ENCODE results near the gene LTA4H. TPM values are rescaled to one million over a fixed set of nuclear protein-coding genes. Genes with fewer than 3 reads are reported as not detected.

The LTA4H gene
- 100 to 1,000 TPM in 3 of 8 experiments, 10 to 100 TPM in 5; 56.7 to 258 (median 66.9) TPM for total RNA-seq

DNA sequence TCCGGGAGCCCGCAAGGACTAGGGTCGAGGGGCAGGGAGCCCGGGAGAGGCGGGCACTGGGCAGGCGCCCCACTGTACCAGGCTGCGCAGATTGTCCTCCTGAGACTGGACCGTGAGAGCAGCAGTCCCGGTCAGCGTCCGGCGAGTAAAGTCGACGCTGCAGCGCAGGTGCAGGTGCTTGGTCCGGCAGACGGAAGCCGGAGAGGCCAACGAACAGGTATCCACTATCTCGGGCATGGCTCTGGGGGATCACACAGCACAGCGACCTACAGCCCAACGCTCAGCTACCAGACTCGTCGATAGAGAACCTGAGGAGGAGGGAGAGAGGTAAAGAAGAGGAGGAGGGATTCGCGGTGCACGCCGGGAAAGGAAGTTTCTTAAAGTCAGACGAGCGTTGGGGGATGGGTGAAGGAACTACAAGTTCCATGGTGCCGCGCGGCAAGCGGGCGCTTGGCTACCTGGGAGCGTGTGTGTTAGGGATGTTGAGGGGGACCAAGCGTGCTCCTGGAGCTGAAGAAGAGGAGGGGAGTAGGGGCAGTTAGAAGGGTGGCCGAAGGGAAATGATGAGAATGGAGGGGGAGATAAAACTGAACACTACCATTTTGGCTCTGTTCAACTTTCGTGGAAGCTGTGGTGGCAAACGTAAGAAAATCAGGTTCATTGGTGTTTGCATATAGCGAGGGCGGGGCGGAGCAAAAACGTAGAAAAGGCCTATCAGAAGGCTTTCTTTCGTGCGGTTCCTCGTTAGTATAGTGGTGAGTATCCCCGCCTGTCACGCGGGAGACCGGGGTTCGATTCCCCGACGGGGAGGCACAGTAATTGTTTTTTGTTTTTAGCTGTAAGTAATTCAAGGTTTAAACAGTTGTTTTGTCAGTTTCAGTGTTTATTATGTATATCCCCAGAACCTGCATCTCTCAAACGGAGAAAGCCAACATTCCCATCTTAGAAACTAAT, at the start of gene LTA4H:
LTA4H (minus strand) TSS at position 305 of the 954 bp plus-strand sequence; CDS start at position 237, 68 bp downstream.
- in situ Hi-C loops (cut with MboI; ENCODE audit: low pct_unique_long_range_greater_than_20kb in 2 of 9, low sequenced_read_pairs in 9 of 9, unreplicated experiment in 9 of 9), result no loop called here
- WGBS, 10 experiments, result 0 to 2% (median 0%) methylated on average over 1 to 25 of the region's 55 CpGs
- Histone ChIP-seq H3K4me1 (replicated peaks in 1 of 2) (peaks cover 11 to 22% of the 10 kb centered on the region in 2 donors), H3K4me3 (peak within 1 kb of the TSS; percentile 69 to 89 (median 80)), H3K27ac (peak within 1 kb of the TSS; percentile 60 to 73)
- peak; percentile 86 to 95 (median 92) for ATAC-seq (replicated peaks in 6 of 8)

DNA sequence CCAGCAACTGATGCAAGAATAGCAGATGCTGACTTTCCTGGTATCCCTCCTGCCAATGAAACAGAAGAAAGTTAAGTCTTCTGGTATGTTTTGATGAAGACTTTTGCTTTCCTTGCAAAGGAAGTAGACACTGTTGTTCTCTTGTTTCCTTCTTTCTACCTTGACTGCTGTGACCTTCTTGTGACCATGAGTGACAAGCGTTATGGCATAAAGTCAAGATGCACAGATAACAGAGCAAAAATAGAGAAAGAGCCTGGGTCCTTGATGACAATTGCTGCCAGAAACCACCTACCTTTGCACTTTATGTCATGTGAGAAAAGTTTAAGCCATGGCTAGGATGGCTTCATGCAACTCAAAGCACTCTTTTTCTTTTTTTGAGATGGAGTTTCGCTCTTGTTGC, 49.2 kb upstream of the LTA4H start:
- WGBS, 10 experiments, result 78 to 100% (median 100%) methylated on average over 1 to 2 of the region's 2 CpGs; no CpG with 5 or more reads in 4 of the 10 experiments
- no peak for ATAC-seq (replicated peaks in 6 of 8)
- in situ Hi-C loops (cut with MboI; ENCODE audit: low pct_unique_long_range_greater_than_20kb in 2 of 9, low sequenced_read_pairs in 9 of 9, unreplicated experiment in 9 of 9), result no loop called here
- H3K4me1 ChIP-seq (replicated peaks in 1 of 2), result no peaks in the 10 kb centered on the region
- H3K4me3 ChIP-seq, result no peak overlapping the region
- H3K27ac ChIP-seq, result no peak overlapping the region

DNA sequence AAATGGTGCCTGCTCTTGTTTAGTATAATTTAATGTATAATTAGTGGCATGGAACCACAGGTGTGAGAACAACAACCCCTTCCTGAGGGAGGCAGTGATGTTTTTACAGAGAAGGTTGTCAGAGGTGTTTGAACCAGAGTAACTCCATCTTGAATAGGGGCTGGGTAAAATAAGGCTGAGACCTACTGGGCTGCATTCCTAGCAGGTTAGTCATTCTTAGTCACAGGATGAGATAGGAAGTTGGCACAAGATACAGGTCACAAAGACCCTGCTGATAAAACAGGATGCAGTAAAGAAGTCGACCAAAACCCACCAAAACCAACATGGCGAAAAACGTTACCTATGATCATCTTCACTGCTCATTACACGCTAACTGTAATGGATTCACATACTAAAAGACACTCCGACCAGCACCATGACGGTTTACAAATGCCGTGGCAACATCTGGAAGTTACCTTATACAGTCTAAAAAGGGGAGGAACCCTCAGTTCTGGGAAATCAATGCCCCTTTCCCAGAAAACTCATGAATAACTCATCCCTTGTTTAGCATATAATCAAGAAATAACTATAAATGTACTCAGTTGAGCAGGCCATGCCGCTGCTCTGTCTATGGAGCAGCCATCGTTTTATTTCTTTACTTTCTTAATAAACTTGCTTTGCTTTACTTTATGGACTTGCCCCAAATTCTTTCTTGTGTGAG, 47.8 kb upstream of the LTA4H start:
- peak in 1 of 8 experiments; percentile 51 for ATAC-seq (replicated peaks in 6 of 8)
- H3K27ac ChIP-seq, result no peak overlapping the region
- no peaks in the 10 kb centered on the region for H3K4me1 ChIP-seq (replicated peaks in 1 of 2)
- 67 to 100% (median 83%) methylated on average over 2 to 8 of the region's 9 CpGs; no CpG with 5 or more reads in 1 of the 10 experiments for WGBS, 10 experiments
- in situ Hi-C loops (cut with MboI; ENCODE audit: low pct_unique_long_range_greater_than_20kb in 2 of 9, low sequenced_read_pairs in 9 of 9, unreplicated experiment in 9 of 9), result no loop called here
- H3K4me3 ChIP-seq, result no peak overlapping the region

DNA sequence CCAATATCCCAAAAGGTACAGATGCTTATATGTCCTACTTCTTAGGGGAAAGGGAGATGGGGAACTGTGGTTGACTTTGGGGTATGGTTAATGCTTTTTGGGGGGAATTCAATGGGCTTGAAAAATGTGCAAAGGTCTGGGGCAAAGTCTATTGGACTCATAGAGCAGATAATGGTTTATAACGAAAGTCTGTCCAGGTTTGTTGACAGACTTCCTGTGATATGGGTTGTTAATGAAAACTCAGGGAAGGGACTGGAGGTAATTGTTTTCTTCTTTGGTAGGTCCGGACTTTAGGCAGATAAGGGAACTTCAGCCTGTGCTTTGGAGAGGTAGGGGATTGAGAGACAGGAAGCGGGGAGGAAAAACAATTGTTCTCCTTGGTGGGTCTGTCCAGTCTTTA, 46.2 kb upstream of the LTA4H start:
- ATAC-seq (replicated peaks in 6 of 8), result no peak
- Histone ChIP-seq H3K4me3 (no peak overlapping the region), H3K4me1 (replicated peaks in 1 of 2) (no peaks in the 10 kb centered on the region), H3K27ac (no peak overlapping the region)
- 44 to 100% (median 75%) methylated on average over 1 to 3 of the region's 3 CpGs; no CpG with 5 or more reads in 1 of the 10 experiments for WGBS, 10 experiments
- in situ Hi-C loops (cut with MboI; ENCODE audit: low pct_unique_long_range_greater_than_20kb in 2 of 9, low sequenced_read_pairs in 9 of 9, unreplicated experiment in 9 of 9), result no loop called here

DNA sequence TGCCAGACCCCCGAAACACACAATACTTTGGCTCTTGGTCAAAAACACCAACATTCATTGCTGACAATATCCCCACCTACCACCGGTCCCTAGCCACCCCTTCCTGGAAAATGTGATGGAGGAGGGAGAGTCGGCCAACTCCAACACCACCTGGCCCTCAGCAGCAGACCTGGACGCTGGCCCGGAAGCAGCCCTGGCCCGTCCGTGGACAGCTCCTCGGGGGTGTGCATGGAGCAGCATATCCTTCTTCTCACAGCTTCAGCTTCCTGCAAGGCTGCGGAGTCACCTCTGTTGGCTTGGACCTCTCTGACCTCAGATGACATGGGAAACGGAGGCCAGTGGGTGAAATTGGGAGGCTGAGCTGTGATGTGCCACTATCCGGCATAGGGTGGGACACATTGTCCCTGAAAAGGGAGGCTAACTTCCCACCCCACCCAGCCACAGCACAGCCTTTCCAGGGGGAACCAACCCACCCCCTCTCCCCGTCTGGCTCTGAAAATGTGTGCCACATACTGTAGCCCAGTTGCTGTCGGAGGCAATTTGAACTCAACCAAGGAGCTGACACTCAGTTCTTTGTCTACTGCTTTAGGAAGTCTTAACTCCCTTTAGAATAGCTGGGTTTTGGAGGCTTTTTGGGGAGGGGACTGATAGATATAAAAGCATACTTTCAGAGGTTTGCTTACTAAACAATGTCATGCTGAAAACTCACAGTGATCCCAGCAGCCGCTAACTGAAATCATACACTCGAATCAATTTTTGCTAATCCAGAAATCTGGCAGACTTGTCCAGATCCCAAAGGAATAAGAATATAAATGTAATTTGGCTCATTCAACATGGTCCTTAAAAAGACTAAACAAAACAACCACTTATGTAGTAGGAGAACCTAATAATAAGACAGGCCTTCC, 43.1 kb upstream of the LTA4H start:
- H3K4me1 ChIP-seq (replicated peaks in 1 of 2), result no peaks in the 10 kb centered on the region
- ATAC-seq (replicated peaks in 6 of 8), result no peak
- WGBS, 10 experiments, result 39 to 100% (median 87%) methylated on average over 1 to 7 of the region's 15 CpGs; no CpG with 5 or more reads in 3 of the 10 experiments
- H3K27ac ChIP-seq, result no peak overlapping the region
- in situ Hi-C loops (cut with MboI; ENCODE audit: low pct_unique_long_range_greater_than_20kb in 2 of 9, low sequenced_read_pairs in 9 of 9, unreplicated experiment in 9 of 9), result no loop called here
- H3K4me3 ChIP-seq, result no peak overlapping the region

DNA sequence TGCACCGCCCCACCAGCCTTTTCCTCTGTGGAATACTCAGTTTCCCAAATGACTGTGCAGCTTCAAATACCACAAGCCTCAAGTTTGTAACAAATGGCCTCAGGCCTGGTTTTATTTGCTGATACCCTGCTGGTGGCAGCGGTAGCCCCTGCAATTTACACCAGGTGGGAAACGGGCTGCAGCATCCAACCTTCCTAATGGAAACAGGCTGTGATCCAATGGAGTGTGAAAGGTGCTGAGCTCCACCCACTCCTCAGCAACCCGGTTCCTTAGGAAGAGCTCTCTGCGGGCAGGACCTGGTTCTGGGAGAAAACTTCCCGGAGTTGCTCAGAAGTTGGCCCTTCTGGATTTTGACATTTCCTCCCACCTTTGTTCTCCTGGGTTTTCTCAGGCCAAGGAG, 41.7 kb upstream of the LTA4H start:
- peaks cover 0 to 4% of the 10 kb centered on the region in 2 donors for H3K4me1 ChIP-seq (replicated peaks in 1 of 2)
- in situ Hi-C loops (cut with MboI; ENCODE audit: low pct_unique_long_range_greater_than_20kb in 2 of 9, low sequenced_read_pairs in 9 of 9, unreplicated experiment in 9 of 9), result no loop called here
- WGBS, 10 experiments, result 20 to 100% (median 68%) methylated on average over 1 to 5 of the region's 6 CpGs; no CpG with 5 or more reads in 3 of the 10 experiments
- no peak overlapping the region for H3K27ac ChIP-seq
- no peak overlapping the region for H3K4me3 ChIP-seq
- no peak for ATAC-seq (replicated peaks in 6 of 8)

DNA sequence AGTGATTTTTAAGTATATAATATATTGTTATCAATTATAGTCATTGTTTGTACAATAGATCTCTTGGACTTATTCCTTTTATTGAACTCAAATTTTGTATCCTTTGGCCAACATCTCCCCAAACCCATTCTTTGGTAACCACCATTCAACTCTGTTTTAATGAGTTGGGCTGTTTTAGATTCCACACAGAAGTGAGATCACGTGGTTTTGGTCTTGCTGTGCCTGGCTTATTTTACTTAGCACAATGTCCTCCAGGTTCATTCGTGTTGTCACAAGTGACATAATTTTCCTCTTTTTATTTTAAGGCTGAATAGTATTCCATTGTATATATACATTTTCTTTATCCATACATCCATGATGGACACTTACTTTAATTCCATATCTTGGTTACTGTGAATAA, 40.2 kb upstream of the LTA4H start:
- Histone ChIP-seq H3K27ac (no peak overlapping the region), H3K4me1 (replicated peaks in 1 of 2) (peaks cover 4 to 7% of the 10 kb centered on the region in 2 donors), H3K4me3 (no peak overlapping the region)
- WGBS, 10 experiments, result 25 to 100% (median 88%) methylated on average over 1 to 2 of the region's 2 CpGs; no CpG with 5 or more reads in 2 of the 10 experiments
- no peak for ATAC-seq (replicated peaks in 6 of 8)
- in situ Hi-C loops (cut with MboI; ENCODE audit: low pct_unique_long_range_greater_than_20kb in 2 of 9, low sequenced_read_pairs in 9 of 9, unreplicated experiment in 9 of 9), result no loop called here

DNA sequence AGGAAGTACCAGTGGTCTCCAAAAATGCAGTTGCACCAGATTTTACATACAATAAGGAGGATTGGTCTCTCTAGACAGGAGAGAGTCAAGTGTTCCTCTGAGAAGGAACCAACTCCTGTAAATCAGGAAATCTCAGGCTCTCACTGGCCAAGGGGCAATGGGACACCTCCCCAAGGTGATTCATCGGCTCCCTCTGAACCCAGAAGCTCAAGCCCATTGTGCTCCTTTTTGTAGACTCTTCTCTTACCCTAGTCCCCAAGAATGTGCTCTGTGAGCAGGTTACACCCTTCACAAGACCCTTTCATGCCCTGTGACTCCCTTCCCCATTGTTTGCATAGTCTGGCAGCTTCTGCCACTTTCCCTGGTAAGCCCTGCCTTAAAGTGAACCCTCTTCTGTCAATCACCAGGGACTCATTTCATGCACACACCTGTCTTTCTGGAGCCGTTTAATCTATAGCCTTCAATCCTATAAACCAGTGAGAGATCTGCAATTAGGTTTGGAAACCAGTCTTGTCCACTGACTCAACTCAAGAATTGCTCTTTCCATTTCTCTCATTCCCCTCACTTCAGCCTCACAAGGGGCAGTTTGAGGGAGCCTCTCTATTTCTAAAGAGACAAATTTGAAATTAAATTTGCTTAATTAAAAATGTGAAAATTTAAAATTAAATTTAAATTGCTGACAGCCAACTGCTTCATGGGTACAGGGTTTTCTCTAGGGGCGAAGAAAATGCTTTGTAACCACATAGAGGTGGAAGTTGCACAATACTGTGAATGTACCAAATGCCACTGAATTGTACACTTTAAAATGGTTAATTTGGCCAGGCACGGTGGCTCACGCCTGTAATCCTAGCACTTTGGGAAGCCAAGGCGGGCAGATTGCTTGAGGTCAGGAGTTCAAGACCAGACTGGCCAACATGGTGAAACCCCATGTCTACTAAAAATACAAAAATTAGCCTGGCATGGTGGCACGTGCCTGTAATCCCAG, 38.3 kb upstream of the LTA4H start:
- in situ Hi-C loops (cut with MboI; ENCODE audit: low pct_unique_long_range_greater_than_20kb in 2 of 9, low sequenced_read_pairs in 9 of 9, unreplicated experiment in 9 of 9), result loop anchor here (25.0 kb wide), 3 partner anchors 139 to 439 kb away; partner anchors contain the start of gene CDK17 (in 1 of the 9)
- peak in 3 of 8 experiments; percentile 14 to 34 (median 25) for ATAC-seq (replicated peaks in 6 of 8)
- H3K4me3 ChIP-seq, result no peak overlapping the region
- 38 to 100% (median 90%) methylated on average over 2 to 6 of the region's 7 CpGs for WGBS, 10 experiments
- peaks cover 4 to 7% of the 10 kb centered on the region in 2 donors for H3K4me1 ChIP-seq (replicated peaks in 1 of 2)
- no peak overlapping the region for H3K27ac ChIP-seq

DNA sequence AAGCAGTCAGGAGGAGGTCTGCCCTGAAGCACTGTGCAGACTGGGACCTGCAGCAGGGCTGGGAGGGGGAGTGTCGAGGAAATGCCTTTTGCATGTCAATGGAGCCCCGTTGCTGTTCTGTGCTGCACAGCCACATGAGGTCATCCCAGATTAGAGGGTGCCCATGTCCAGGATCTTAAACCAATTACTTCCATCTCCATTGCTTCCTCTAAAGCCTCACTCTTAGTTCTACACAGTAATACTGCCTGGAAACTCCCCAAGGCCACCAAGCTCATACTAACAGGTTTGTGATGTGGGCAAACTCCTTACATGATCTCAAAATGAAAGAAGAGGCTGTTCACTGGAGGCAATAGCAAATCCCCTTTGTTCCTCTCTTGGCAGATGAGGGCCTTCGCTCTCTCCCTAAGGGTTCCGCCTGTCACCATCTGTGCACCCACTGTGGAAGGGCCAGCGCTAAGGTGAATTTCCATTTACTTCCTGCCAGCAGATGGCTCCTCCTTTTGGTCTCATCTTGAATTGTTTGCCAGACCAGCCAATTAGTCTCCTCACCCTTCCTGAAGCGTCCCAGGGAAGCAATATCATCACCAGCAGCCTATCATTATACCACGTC, 35.4 kb upstream of the LTA4H start:
- WGBS, 10 experiments, result 0 to 64% (median 40%) methylated on average over 1 to 7 of the region's 7 CpGs; no CpG with 5 or more reads in 3 of the 10 experiments
- in situ Hi-C loops (cut with MboI; ENCODE audit: low pct_unique_long_range_greater_than_20kb in 2 of 9, low sequenced_read_pairs in 9 of 9, unreplicated experiment in 9 of 9), result loop anchor here (25.0 kb wide), 3 partner anchors 142 to 442 kb away; partner anchors contain the start of gene CDK17 (in 1 of the 9)
- Histone ChIP-seq H3K4me1 (replicated peaks in 1 of 2) (peaks cover 4 to 7% of the 10 kb centered on the region in 2 donors), H3K27ac (peak overlapping the region in 1 of 2 donors; percentile 50), H3K4me3 (no peak overlapping the region)
- ATAC-seq (replicated peaks in 6 of 8), result peak; percentile 63 to 95 (median 82)

DNA sequence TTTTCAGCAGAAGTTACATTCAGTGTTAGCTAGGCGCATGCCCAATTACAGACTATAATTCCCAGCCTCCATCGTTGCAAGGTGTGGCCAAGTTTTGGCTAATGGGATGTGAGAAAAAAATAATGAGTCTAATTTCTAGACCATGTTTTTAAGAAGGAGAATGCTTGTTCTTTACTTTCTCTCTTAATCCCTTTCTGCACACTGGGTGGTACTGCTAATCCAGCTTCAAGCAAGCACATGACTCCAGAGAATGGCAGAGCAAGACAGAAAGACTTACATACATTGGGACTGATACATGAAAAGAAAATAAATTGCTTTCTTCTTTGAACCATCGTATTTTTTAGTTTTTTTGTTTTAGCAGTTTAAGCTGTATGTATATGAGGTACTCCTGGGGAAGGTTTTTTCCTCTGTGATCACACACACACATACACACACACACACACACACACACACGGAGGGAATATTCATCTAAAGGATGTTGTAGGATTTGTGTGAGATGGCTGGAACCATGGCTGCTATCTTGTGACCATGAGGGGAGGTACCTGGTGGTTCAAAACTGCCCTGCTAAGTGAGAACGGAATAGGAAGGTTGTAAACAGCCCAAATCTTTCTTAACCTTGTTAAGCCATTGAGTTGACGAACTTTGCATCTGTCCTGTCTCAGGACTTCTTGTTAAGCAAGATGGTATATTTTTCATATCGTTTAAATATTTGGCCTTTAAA, 34.3 kb upstream of the LTA4H start:
- in situ Hi-C loops (cut with MboI; ENCODE audit: low pct_unique_long_range_greater_than_20kb in 2 of 9, low sequenced_read_pairs in 9 of 9, unreplicated experiment in 9 of 9), result loop anchor here (10.0 to 25.0 kb wide), 5 partner anchors 143 to 445 kb away; partner anchors contain the start of gene CDK17 (in 1 of the 9)
- H3K4me1 ChIP-seq (replicated peaks in 1 of 2), result peaks cover 4 to 7% of the 10 kb centered on the region in 2 donors
- no peak for ATAC-seq (replicated peaks in 6 of 8)
- H3K27ac ChIP-seq, result no peak overlapping the region
- WGBS, 10 experiments, result 38 to 100% (median 86%) methylated on average over 2 to 7 of the region's 7 CpGs; no CpG with 5 or more reads in 1 of the 10 experiments
- no peak overlapping the region for H3K4me3 ChIP-seq
